ENCODE results near the gene AGPAT1.

The AGPAT1 gene

GRCh38 chr6:32178547-32179440, 2.9 kb upstream of the AGPAT1 start:
- peaks cover 31% of the 10 kb centered on the region for H3K79me2 ChIP-seq (ENCODE audit: insufficient read depth, low read length)

GRCh38 chr6:32177788-32178546, 2.1 kb upstream of the AGPAT1 start, which contains the start of gene RNF5:
Gene RNF5, plus strand, starts transcription at chr6:32178405. Its CDS starts 107 bp downstream, at chr6:32178512.
- Histone ChIP-seq H3K4me3 (ENCODE audit: insufficient read depth, low read length, poor library complexity, severe bottlenecking) (peak within 1 kb of the TSS; percentile 86), H3K9me2 (replicated peaks; ENCODE audit: insufficient read depth, low read length) (no peaks in the 10 kb centered on the region), H3K27me3 (ENCODE audit: low read length) (no peaks in the 10 kb centered on the region), H3F3A (ENCODE audit: insufficient read depth) (peaks cover 16% of the 10 kb centered on the region), H3K9ac (ENCODE audit: low read length) (peak within 1 kb of the TSS; percentile 88), H3K79me2 (ENCODE audit: insufficient read depth, low read length) (peaks cover 31% of the 10 kb centered on the region), H3K36me3 (ENCODE audit: low read length) (no peaks in the 10 kb centered on the region), H3K27ac (ENCODE audit: low read depth, low read length) (peak within 1 kb of the TSS; percentile 81), H3K9me3 (ENCODE audit: insufficient read depth, low read length) (no peaks in the 10 kb centered on the region), H4K20me1 (ENCODE audit: low read depth, low read length) (no peaks in the 10 kb centered on the region), H2AFZ (ENCODE audit: low read depth, low read length, severe bottlenecking) (peak within 1 kb of the TSS; percentile 59), H3K4me2 (ENCODE audit: low read depth, low read length, poor library complexity, severe bottlenecking) (peak within 1 kb of the TSS; percentile 93)
- no peak for TF ChIP-seq CTCF (IDR thresholded peaks at IDR 0.05; ENCODE audit: insufficient read depth, low read length, poor library complexity, severe bottlenecking)
- TF ChIP-seq EZH2phosphoT487 (conservative IDR thresholded peaks at IDR 0.05; ENCODE audit: low read length), result no peak

More at GRCh38 chr6:32178547-32179440, 2.9 kb upstream of the AGPAT1 start:
- Histone ChIP-seq H3K4me3 (ENCODE audit: insufficient read depth, low read length, poor library complexity, severe bottlenecking) (peak overlapping the region; percentile 68), H3F3A (ENCODE audit: insufficient read depth) (peaks cover 16% of the 10 kb centered on the region), H3K9me2 (replicated peaks; ENCODE audit: insufficient read depth, low read length) (no peaks in the 10 kb centered on the region), H3K9me3 (ENCODE audit: insufficient read depth, low read length) (no peaks in the 10 kb centered on the region), H2AFZ (ENCODE audit: low read depth, low read length, severe bottlenecking) (peak overlapping the region; percentile 12), H4K20me1 (ENCODE audit: low read depth, low read length) (no peaks in the 10 kb centered on the region), H3K27ac (ENCODE audit: low read depth, low read length) (peak overlapping the region; percentile 44), H3K4me2 (ENCODE audit: low read depth, low read length, poor library complexity, severe bottlenecking) (peak overlapping the region; percentile 93), H3K36me3 (ENCODE audit: low read length) (no peaks in the 10 kb centered on the region), H3K27me3 (ENCODE audit: low read length) (no peaks in the 10 kb centered on the region), H3K9ac (ENCODE audit: low read length) (peak overlapping the region; percentile 72)
- TF ChIP-seq CTCF (IDR thresholded peaks at IDR 0.05; ENCODE audit: insufficient read depth, low read length, poor library complexity, severe bottlenecking) (no peak), EZH2phosphoT487 (conservative IDR thresholded peaks at IDR 0.05; ENCODE audit: low read length) (no peak)

- Histone ChIP-seq H3K27me3 (ENCODE audit: low read length) (no peaks in the 10 kb centered on the region), H3K79me2 (ENCODE audit: insufficient read depth, low read length) (peaks cover 31% of the 10 kb centered on the region), H3K9me3 (ENCODE audit: insufficient read depth, low read length) (no peaks in the 10 kb centered on the region), H3F3A (ENCODE audit: insufficient read depth) (peaks cover 16% of the 10 kb centered on the region), H3K9ac (ENCODE audit: low read length) (peak overlapping the region; percentile 88), H4K20me1 (ENCODE audit: low read depth, low read length) (no peaks in the 10 kb centered on the region), H3K9me2 (replicated peaks; ENCODE audit: insufficient read depth, low read length) (no peaks in the 10 kb centered on the region), H3K36me3 (ENCODE audit: low read length) (no peaks in the 10 kb centered on the region), H3K27ac (ENCODE audit: low read depth, low read length) (peak overlapping the region; percentile 81), H2AFZ (ENCODE audit: low read depth, low read length, severe bottlenecking) (peak overlapping the region; percentile 59), H3K4me2 (ENCODE audit: low read depth, low read length, poor library complexity, severe bottlenecking) (peak overlapping the region; percentile 73), H3K4me3 (ENCODE audit: insufficient read depth, low read length, poor library complexity, severe bottlenecking) (peak overlapping the region; percentile 86)
- no peak for TF ChIP-seq CTCF (IDR thresholded peaks at IDR 0.05; ENCODE audit: insufficient read depth, low read length, poor library complexity, severe bottlenecking)
- no peak for TF ChIP-seq EZH2phosphoT487 (conservative IDR thresholded peaks at IDR 0.05; ENCODE audit: low read length)
These were observed 1.4 kb upstream of the AGPAT1 start for GRCh38 chr6:32177183-32177787.
